ENCODE measurements around the gene FOXM1. TPM values are rescaled to one million over a fixed set of nuclear protein-coding genes. Genes with fewer than 3 reads are reported as not detected.
A peak's percentile ranks its signal among the peaks of the same experiment; 100 is the strongest.

FOXM1 gene
- total and polyA plus RNA-seq, 2 donors from 2014 or later: 1.3 TPM

DNA sequence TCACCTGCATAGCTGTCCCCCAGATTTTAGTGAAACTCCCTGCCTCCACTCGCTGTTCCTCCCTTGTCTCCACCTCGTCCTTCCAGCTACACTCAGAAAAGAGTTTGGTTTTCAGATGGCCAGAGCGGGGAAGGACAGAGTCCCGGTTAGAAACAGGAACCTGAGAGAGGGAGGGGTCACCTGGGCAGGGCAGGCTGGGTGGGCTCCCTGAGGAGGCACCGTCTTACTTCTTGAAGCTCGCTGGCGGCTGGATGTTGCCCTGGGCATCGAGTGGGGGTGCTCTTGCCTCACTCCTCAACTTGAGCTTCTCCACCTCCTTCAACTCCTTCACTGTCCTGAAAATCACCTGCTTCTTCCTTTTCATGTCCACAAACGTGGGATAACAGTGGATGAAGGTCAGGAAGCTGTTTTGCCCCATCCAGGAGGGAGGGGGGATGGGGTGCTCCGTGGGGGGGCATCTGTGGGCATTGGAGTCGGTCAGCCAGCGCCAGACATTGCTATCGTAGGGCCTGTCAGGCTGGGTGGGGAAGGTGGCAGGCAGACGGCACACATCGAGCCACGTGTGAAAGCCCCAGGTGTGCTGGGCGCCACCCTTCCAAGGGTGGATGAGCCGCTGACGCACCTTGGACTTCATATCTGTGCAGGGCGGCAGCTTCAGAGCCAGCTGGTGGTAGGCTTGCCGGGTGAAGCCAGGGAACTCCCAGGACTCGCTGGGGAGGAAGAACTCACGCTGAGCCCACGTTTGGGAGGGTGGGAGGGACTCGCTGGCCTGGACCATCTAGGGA, 22.1 kb downstream of the FOXM1 start:
- Histone ChIP-seq H3K4me3 (ENCODE audit: low read length in 3 of 3) (no peak overlapping the region), H3K27ac (ENCODE audit: low read depth in 2 of 2, low read length in 2 of 2) (no peak overlapping the region), H3K4me1 (ENCODE audit: control insufficient read depth in 2 of 3, insufficient read depth in 2 of 3, low read depth in 1 of 3, low read length in 3 of 3) (peaks cover 0 to 1% (median 0%) of the 10 kb centered on the region in 3 donors), H3K36me3 (ENCODE audit: control insufficient read depth in 2 of 3, insufficient read depth in 3 of 3, low read length in 3 of 3) (peaks cover 0 to 6% (median 0%) of the 10 kb centered on the region in 3 donors), H3K9ac (ENCODE audit: low read length in 3 of 3) (no peak overlapping the region), H3K9me3 (ENCODE audit: control insufficient read depth in 2 of 3, insufficient read depth in 1 of 3, low read length in 3 of 3) (no peaks in the 10 kb centered on the region), H3K27me3 (ENCODE audit: control insufficient read depth, insufficient read depth, low read length) (no peaks in the 10 kb centered on the region)
- DNase-seq (no peak), FAIRE-seq (no peak)
- intact Hi-C loops (cut with DNase I): loop anchor here (10.0 kb wide), 1 partner anchor 180 kb away; no protein-coding TSS in a partner anchor
- TF ChIP-seq, protein P1, sequence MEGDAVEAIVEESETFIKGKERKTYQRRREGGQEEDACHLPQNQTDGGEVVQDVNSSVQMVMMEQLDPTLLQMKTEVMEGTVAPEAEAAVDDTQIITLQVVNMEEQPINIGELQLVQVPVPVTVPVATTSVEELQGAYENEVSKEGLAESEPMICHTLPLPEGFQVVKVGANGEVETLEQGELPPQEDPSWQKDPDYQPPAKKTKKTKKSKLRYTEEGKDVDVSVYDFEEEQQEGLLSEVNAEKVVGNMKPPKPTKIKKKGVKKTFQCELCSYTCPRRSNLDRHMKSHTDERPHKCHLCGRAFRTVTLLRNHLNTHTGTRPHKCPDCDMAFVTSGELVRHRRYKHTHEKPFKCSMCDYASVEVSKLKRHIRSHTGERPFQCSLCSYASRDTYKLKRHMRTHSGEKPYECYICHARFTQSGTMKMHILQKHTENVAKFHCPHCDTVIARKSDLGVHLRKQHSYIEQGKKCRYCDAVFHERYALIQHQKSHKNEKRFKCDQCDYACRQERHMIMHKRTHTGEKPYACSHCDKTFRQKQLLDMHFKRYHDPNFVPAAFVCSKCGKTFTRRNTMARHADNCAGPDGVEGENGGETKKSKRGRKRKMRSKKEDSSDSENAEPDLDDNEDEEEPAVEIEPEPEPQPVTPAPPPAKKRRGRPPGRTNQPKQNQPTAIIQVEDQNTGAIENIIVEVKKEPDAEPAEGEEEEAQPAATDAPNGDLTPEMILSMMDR (IDR thresholded peaks at IDR 0.05; ENCODE audit: borderline replicate concordance, extremely low read depth, insufficient read depth): no peak

DNA sequence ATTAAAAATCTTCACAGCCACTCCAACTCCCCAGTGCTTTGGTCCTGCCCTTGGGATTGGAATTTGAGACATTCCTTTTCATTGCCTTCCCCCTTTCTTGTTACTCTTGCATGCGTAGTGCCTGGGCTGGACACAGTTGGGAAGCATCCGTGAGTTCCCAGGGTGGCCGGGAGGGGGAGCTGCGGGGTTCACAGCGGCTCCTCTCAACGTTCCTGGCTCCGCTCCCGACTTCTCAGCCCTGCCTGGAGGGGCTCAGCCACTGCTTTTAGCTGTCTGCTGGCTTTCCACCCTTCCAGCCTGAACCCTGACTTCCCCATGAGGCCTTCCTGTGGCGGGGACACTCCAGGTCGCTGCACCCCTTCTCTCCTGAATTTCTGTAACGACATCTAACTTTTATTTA, 23.3 kb downstream of the FOXM1 start:
- no peak overlapping the region for H3K27ac ChIP-seq (ENCODE audit: low read depth in 2 of 2, low read length in 2 of 2)
- no peak for FAIRE-seq
- H3K36me3 ChIP-seq (ENCODE audit: control insufficient read depth in 2 of 3, insufficient read depth in 3 of 3, low read length in 3 of 3): peaks cover 0 to 6% (median 0%) of the 10 kb centered on the region in 3 donors
- H3K27me3 ChIP-seq (ENCODE audit: control insufficient read depth, insufficient read depth, low read length): no peaks in the 10 kb centered on the region
- DNase-seq: peak; percentile 86 to 93 (median 89)
- peaks cover 0 to 8% (median 5%) of the 10 kb centered on the region in 3 donors for H3K4me1 ChIP-seq (ENCODE audit: control insufficient read depth in 2 of 3, insufficient read depth in 2 of 3, low read depth in 1 of 3, low read length in 3 of 3)
- TF ChIP-seq, protein P1 (IDR thresholded peaks at IDR 0.05; ENCODE audit: borderline replicate concordance, extremely low read depth, insufficient read depth): peak; percentile 82
- H3K4me3 ChIP-seq (ENCODE audit: low read length in 3 of 3): no peak overlapping the region
- intact Hi-C loops (cut with DNase I): loop anchor here (10.0 kb wide), 1 partner anchor 181 kb away; no protein-coding TSS in a partner anchor
- H3K9me3 ChIP-seq (ENCODE audit: control insufficient read depth in 2 of 3, insufficient read depth in 1 of 3, low read length in 3 of 3): no peaks in the 10 kb centered on the region
- no peak overlapping the region for H3K9ac ChIP-seq (ENCODE audit: low read length in 3 of 3)

DNA sequence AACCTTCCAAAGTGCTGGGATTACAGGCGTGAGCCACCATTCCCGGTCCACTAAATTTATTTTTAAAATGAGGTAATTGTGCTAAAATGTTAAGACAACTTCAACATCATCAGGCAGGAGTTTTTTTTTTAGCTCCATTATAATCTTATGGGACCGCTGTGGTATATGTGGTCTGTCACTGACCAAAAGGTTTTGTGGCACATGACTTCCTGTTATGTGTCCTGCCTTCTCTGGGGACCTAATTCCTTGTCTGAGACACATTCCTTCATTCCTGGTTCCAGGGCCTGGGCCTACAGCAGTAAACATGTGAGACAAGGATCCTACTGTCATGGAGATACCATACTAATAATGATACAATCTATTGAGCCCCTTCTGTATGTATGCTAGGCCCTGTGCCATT, 25.0 kb downstream of the FOXM1 start:
- FAIRE-seq: no peak
- intact Hi-C loops (cut with DNase I): loop anchor here (10.0 kb wide), 1 partner anchor 183 kb away; no protein-coding TSS in a partner anchor

More for the DNA sequence above, 25.0 kb downstream of the FOXM1 start:
- Histone ChIP-seq H3K4me3 (ENCODE audit: low read length in 3 of 3) (no peak overlapping the region), H3K4me1 (ENCODE audit: control insufficient read depth in 2 of 3, insufficient read depth in 2 of 3, low read depth in 1 of 3, low read length in 3 of 3) (peaks cover 0 to 8% (median 5%) of the 10 kb centered on the region in 3 donors), H3K9ac (ENCODE audit: low read length in 3 of 3) (no peak overlapping the region), H3K27ac (ENCODE audit: low read depth in 2 of 2, low read length in 2 of 2) (no peak overlapping the region), H3K9me3 (ENCODE audit: control insufficient read depth in 2 of 3, insufficient read depth in 1 of 3, low read length in 3 of 3) (no peaks in the 10 kb centered on the region), H3K27me3 (ENCODE audit: control insufficient read depth, insufficient read depth, low read length) (no peaks in the 10 kb centered on the region), H3K36me3 (ENCODE audit: control insufficient read depth in 2 of 3, insufficient read depth in 3 of 3, low read length in 3 of 3) (no peaks in the 10 kb centered on the region)
- DNase-seq: no peak
- TF ChIP-seq, protein P1 (IDR thresholded peaks at IDR 0.05; ENCODE audit: borderline replicate concordance, extremely low read depth, insufficient read depth): no peak
